ENCODE data around the gene CENPF.

Gene CENPF

DNA sequence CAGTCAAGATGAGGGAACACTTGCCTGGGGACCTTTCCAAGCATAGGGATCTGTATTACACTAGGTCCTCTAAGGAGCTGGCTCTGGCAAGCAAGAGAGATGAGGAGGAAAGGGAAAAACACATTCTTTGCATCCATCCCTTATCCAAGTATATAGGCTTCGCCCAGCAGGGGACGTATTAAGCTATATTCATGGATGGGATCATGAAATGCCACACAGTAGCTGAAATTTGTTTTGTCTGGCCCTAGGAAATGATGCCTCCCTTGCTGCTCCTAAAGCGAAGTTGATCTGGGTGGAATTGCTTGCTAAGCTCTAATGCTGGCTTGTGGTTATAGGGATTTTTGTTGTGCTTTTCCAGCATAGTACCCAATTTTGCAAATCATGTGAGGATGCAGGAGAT lies 32.1 kb downstream of the CENPF start:
- no peaks in the 10 kb centered on the region; the same call in 1 of the 2 replicates for H4K20me1 ChIP-seq (ENCODE audit: control insufficient read depth, insufficient read depth, low read depth, low read length)
- no peak overlapping the region for H3K4me3 ChIP-seq (ENCODE audit: low read length)
- no peak overlapping the region for H3K4me2 ChIP-seq (ENCODE audit: low read length)
- no peaks in the 10 kb centered on the region for H3K9me2 ChIP-seq (replicated peaks; ENCODE audit: control insufficient read depth, low read length)
- H3K27me3 ChIP-seq (ENCODE audit: control insufficient read depth, low read length): no peaks in the 10 kb centered on the region
- no peak overlapping the region for H3K27ac ChIP-seq (ENCODE audit: low read depth, low read length)
- peaks cover 100% of the 10 kb centered on the region for H3K36me3 ChIP-seq (ENCODE audit: control insufficient read depth, low read length)
- H3K79me2 ChIP-seq (ENCODE audit: control insufficient read depth, low read length): no peaks in the 10 kb centered on the region; the same call in 1 of the 2 replicates
- no peak for TF ChIP-seq EZH2phosphoT487 (IDR thresholded peaks at IDR 0.05; ENCODE audit: borderline replicate concordance, low read length)
- TF ChIP-seq, protein P1, sequence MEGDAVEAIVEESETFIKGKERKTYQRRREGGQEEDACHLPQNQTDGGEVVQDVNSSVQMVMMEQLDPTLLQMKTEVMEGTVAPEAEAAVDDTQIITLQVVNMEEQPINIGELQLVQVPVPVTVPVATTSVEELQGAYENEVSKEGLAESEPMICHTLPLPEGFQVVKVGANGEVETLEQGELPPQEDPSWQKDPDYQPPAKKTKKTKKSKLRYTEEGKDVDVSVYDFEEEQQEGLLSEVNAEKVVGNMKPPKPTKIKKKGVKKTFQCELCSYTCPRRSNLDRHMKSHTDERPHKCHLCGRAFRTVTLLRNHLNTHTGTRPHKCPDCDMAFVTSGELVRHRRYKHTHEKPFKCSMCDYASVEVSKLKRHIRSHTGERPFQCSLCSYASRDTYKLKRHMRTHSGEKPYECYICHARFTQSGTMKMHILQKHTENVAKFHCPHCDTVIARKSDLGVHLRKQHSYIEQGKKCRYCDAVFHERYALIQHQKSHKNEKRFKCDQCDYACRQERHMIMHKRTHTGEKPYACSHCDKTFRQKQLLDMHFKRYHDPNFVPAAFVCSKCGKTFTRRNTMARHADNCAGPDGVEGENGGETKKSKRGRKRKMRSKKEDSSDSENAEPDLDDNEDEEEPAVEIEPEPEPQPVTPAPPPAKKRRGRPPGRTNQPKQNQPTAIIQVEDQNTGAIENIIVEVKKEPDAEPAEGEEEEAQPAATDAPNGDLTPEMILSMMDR (IDR thresholded peaks at IDR 0.05; ENCODE audit: low read depth, low read length, poor library complexity, severe bottlenecking): no peak
- H3F3A ChIP-seq (ENCODE audit: control insufficient read depth, insufficient read depth): no peaks in the 10 kb centered on the region
- H3K4me1 ChIP-seq (ENCODE audit: control insufficient read depth, low read length): no peaks in the 10 kb centered on the region
- no peaks in the 10 kb centered on the region for H3K9me3 ChIP-seq (ENCODE audit: control insufficient read depth, insufficient read depth, low read length)

DNA sequence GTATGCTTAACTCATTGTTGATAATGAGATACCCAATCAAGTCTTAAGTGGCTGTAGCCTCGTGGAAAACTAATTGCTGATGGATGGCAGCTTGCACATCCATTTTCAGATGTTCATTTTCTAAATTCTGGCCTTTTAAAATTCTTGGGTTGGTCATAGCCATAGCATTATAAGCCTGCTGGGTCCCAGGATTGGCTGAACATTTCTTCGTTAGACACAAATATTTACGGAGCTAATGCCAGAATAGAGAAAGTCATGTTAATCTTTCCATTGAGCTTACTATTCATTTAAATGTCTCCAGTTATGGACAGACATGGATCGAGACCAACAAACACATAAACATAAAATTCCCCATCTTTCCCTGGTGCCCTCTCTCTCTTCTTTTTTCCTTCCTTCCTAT lies 32.5 kb downstream of the CENPF start:
- Histone ChIP-seq H3F3A (ENCODE audit: control insufficient read depth, insufficient read depth) (no peaks in the 10 kb centered on the region), H3K79me2 (ENCODE audit: control insufficient read depth, low read length) (no peaks in the 10 kb centered on the region; the same call in 1 of the 2 replicates)
- no peak for TF ChIP-seq EZH2phosphoT487 (IDR thresholded peaks at IDR 0.05; ENCODE audit: borderline replicate concordance, low read length)
- TF ChIP-seq, protein P1 (IDR thresholded peaks at IDR 0.05; ENCODE audit: low read depth, low read length, poor library complexity, severe bottlenecking): no peak

DNA sequence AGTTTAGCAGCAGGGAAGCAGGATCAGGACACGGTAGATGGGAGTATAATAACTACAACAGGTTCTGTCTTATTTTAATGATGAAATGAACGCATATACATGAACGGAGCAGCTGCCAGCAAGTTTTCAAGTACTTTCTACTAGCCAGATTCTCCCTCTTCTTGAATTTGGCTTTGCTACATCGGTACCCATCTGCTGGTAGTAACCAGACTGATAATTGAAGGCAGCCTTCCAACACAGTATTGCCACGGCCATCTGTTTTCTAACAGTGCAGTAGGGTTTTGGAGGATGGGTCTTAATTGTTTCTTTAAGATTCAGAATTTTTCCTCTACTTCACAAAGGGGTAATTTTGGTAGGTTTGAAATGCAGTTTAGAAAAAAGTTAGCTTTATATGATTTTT lies 33.4 kb downstream of the CENPF start:
- no peak overlapping the region for H3K4me3 ChIP-seq (ENCODE audit: low read length)
- peaks cover 100% of the 10 kb centered on the region for H3K36me3 ChIP-seq (ENCODE audit: control insufficient read depth, low read length)
- H3K4me2 ChIP-seq (ENCODE audit: low read length): no peak overlapping the region
- H3K9me3 ChIP-seq (ENCODE audit: control insufficient read depth, insufficient read depth, low read length): no peaks in the 10 kb centered on the region
- H4K20me1 ChIP-seq (ENCODE audit: control insufficient read depth, insufficient read depth, low read depth, low read length): no peaks in the 10 kb centered on the region; the same call in 1 of the 2 replicates
- H3K9me2 ChIP-seq (replicated peaks; ENCODE audit: control insufficient read depth, low read length): no peaks in the 10 kb centered on the region
- H3K27me3 ChIP-seq (ENCODE audit: control insufficient read depth, low read length): no peaks in the 10 kb centered on the region
- H3K27ac ChIP-seq (ENCODE audit: low read depth, low read length): no peak overlapping the region
- no peaks in the 10 kb centered on the region for H3F3A ChIP-seq (ENCODE audit: control insufficient read depth, insufficient read depth)
- H3K79me2 ChIP-seq (ENCODE audit: control insufficient read depth, low read length): no peaks in the 10 kb centered on the region; the same call in 1 of the 2 replicates
- no peak for TF ChIP-seq EZH2phosphoT487 (IDR thresholded peaks at IDR 0.05; ENCODE audit: borderline replicate concordance, low read length)
- TF ChIP-seq, protein P1 (IDR thresholded peaks at IDR 0.05; ENCODE audit: low read depth, low read length, poor library complexity, severe bottlenecking): no peak
- H3K4me1 ChIP-seq (ENCODE audit: control insufficient read depth, low read length): no peaks in the 10 kb centered on the region

More for the DNA sequence above, 32.5 kb downstream of the CENPF start:
- Histone ChIP-seq H4K20me1 (ENCODE audit: control insufficient read depth, insufficient read depth, low read depth, low read length) (no peaks in the 10 kb centered on the region; the same call in 1 of the 2 replicates), H3K27ac (ENCODE audit: low read depth, low read length) (no peak overlapping the region), H3K4me3 (ENCODE audit: low read length) (no peak overlapping the region), H3K9me3 (ENCODE audit: control insufficient read depth, insufficient read depth, low read length) (no peaks in the 10 kb centered on the region), H3K36me3 (ENCODE audit: control insufficient read depth, low read length) (peaks cover 100% of the 10 kb centered on the region), H3K4me1 (ENCODE audit: control insufficient read depth, low read length) (no peaks in the 10 kb centered on the region), H3K9me2 (replicated peaks; ENCODE audit: control insufficient read depth, low read length) (no peaks in the 10 kb centered on the region), H3K4me2 (ENCODE audit: low read length) (no peak overlapping the region), H3K27me3 (ENCODE audit: control insufficient read depth, low read length) (no peaks in the 10 kb centered on the region)
